Renal pelvis (tissue), 4 donors: ENCODE data around the gene BATF2. TPM values are rescaled to one million over a fixed set of nuclear protein-coding genes. Genes with fewer than 3 reads are reported as not detected.

Experiments used
- DNase-seq: peaks from one replicate; pipeline ENCODE4 v3.0.0-alpha.2; 2013
- polyA plus RNA-seq, 3 donors: library from polyadenylated mRNA; unstranded; fragments of 120-200 nt; gene quantifications; one replicate each; pipeline ENCODE4 v1.2.1, GENCODE V29; 2013; ENCODE audit not compliant: insufficient read length in 3 of 3

Gene BATF2
- polyA plus RNA-seq, 3 donors: 3.1 to 3.2 (median 3.1) TPM

GRCh38 chr11:64970731-64971151, 26.0 kb downstream of the BATF2 start:
- DNase-seq: no peak

- DNase-seq: no peak
These were observed 27.6 kb downstream of the BATF2 start for GRCh38 chr11:64969209-64969608.

GRCh38 chr11:64967375-64967774, 29.4 kb downstream of the BATF2 start:
- DNase-seq: no peak

GRCh38 chr11:64963072-64963631, 33.6 kb downstream of the BATF2 start:
- no peak for DNase-seq

- DNase-seq: no peak
These were observed 36.1 kb downstream of the BATF2 start for GRCh38 chr11:64960719-64961118.

- DNase-seq: no peak
These were observed 37.3 kb downstream of the BATF2 start for GRCh38 chr11:64959498-64959897.

GRCh38 chr11:64954201-64954600, 42.6 kb downstream of the BATF2 start:
- DNase-seq: no peak

GRCh38 chr11:64951529-64951928, 45.2 kb downstream of the BATF2 start:
- DNase-seq: no peak

GRCh38 chr11:64947208-64947814, 49.5 kb downstream of the BATF2 start:
- no peak for DNase-seq

Other genes with a start within 250 kb of the BATF2 start
- gene PYGM, start 237.0 kb downstream of the BATF2 start, polyA plus RNA-seq: 1 to 10 TPM; 2.2 to 2.4 (median 2.3) TPM
- gene SF1, start 218.4 kb downstream of the BATF2 start, polyA plus RNA-seq: 100 to 1,000 TPM; 315 to 492 (median 440) TPM
- 10 to 100 TPM; 20.4 to 27.6 (median 23.0) TPM for gene MAP4K2, start 193.8 kb downstream of the BATF2 start, polyA plus RNA-seq
- gene MEN1, start 186.4 kb downstream of the BATF2 start, polyA plus RNA-seq: 10 to 100 TPM; 44.7 to 49.1 (median 45.6) TPM
- gene CDC42BPG, start 152.3 kb downstream of the BATF2 start, polyA plus RNA-seq: 1 to 10 TPM; 6.0 to 8.1 (median 8.0) TPM
- gene EHD1, start 118.3 kb downstream of the BATF2 start, polyA plus RNA-seq: 10 to 100 TPM; 61.6 to 73.4 (median 68.3) TPM
- 10 to 100 TPM; 21.7 to 24.1 (median 23.3) TPM for gene ATG2A, start 79.8 kb downstream of the BATF2 start, polyA plus RNA-seq
- 10 to 100 TPM; 14.7 to 18.4 (median 17.7) TPM for gene PPP2R5B, start 72.3 kb downstream of the BATF2 start, polyA plus RNA-seq
- 1 to 10 TPM; 2.0 to 3.7 (median 2.1) TPM for gene GPHA2, start 61.1 kb downstream of the BATF2 start, polyA plus RNA-seq
- 1 to 10 TPM; 1.0 to 1.4 (median 1.3) TPM for gene MAJIN, start 24.9 kb downstream of the BATF2 start, polyA plus RNA-seq
- 10 to 100 TPM; 62.8 to 73.0 (median 71.0) TPM for gene ARL2, start 17.2 kb upstream of the BATF2 start, polyA plus RNA-seq
- gene SNX15, start 30.5 kb upstream of the BATF2 start, polyA plus RNA-seq: 10 to 100 TPM; 31.7 to 32.7 (median 32.0) TPM
- 10 to 100 TPM; 14.1 to 18.2 (median 14.6) TPM for gene SAC3D1, start 44.2 kb upstream of the BATF2 start, polyA plus RNA-seq
- 10 to 100 TPM in 2 of 3 donors, 1 to 10 TPM in 1; 8.7 to 13.5 (median 11.3) TPM for gene NAALADL1, start 61.6 kb upstream of the BATF2 start, polyA plus RNA-seq
- 10 to 100 TPM; 18.3 to 23.6 (median 22.6) TPM for gene CDCA5, start 87.1 kb upstream of the BATF2 start, polyA plus RNA-seq
- 10 to 100 TPM; 30.4 to 37.1 (median 35.4) TPM for gene ZFPL1, start 87.3 kb upstream of the BATF2 start, polyA plus RNA-seq
- gene VPS51, start 99.2 kb upstream of the BATF2 start, polyA plus RNA-seq: 100 to 1,000 TPM; 120 to 154 (median 140) TPM
- gene TM7SF2, start 114.9 kb upstream of the BATF2 start, polyA plus RNA-seq: 100 to 1,000 TPM in 1 of 3 donors, 10 to 100 TPM in 2; 88.7 to 100 (median 97.5) TPM
- gene ZNHIT2, start 120.7 kb upstream of the BATF2 start, polyA plus RNA-seq: 10 to 100 TPM in 1 of 3 donors, 1 to 10 TPM in 2; 7.8 to 12.4 (median 9.9) TPM
- gene FAU, start 125.2 kb upstream of the BATF2 start, polyA plus RNA-seq: 100 to 1,000 TPM; 706 to 910 (median 772) TPM
- gene MRPL49, start 125.3 kb upstream of the BATF2 start, polyA plus RNA-seq: 10 to 100 TPM; 58.8 to 63.2 (median 63.2) TPM
- gene SYVN1, start 137.5 kb upstream of the BATF2 start, polyA plus RNA-seq: 10 to 100 TPM; 48.6 to 51.8 (median 49.6) TPM
- under 1 TPM in 1 of 3 donors, not detected in 2; 0.17 TPM for gene SPDYC, start 173.3 kb upstream of the BATF2 start, polyA plus RNA-seq
- gene CAPN1, start 185.0 kb upstream of the BATF2 start, polyA plus RNA-seq: 100 to 1,000 TPM; 109 to 112 (median 109) TPM